Lung (tissue), 12 donors: ENCODE results near the gene XXYLT1. TPM values are rescaled to one million over a fixed set of nuclear protein-coding genes. Genes with fewer than 3 reads are reported as not detected.

ENCODE experiments used
- ATAC-seq: fragments of 200-7000 bp; cut with Tn5 transposase; one replicate; pipeline ENCODE4 v1.9.1; 2020; ENCODE audit warnings: moderate number of reproducible peaks; ENCODE audit not compliant: insufficient read depth, low FRiP score
- DNase-seq, 3 donors: peaks; one replicate each; pipeline ENCODE4 v3.0.0-alpha.2; 2013 to 2017
- H3K27ac ChIP-seq, 2 donors: one replicate each; pipeline ENCODE4 v1.5.1; 2013; ENCODE audit warnings: mild to moderate bottlenecking in 2 of 2, moderate library complexity in 2 of 2, control low read depth in 1 of 2, inconsistent platforms in 1 of 2, low read depth in 1 of 2, low read length in 1 of 2
- H3K27me3 ChIP-seq, 3 donors: one replicate each; pipeline ENCODE4 v1.5.1; 2013; ENCODE audit warnings: low read length in 2 of 3; ENCODE audit not compliant: control insufficient read depth in 3 of 3, insufficient read depth in 3 of 3
- H3K36me3 ChIP-seq, 4 donors: one replicate each; pipeline ENCODE4 v1.5.1; 2013; ENCODE audit warnings: low read length in 4 of 4, mild to moderate bottlenecking in 1 of 4, moderate library complexity in 1 of 4; ENCODE audit not compliant: control insufficient read depth in 4 of 4, insufficient read depth in 4 of 4
- H3K4me1 ChIP-seq, 5 donors: one replicate each; pipeline ENCODE4 v1.5.1; 2013; ENCODE audit warnings: low read length in 5 of 5, mild to moderate bottlenecking in 2 of 5, moderate library complexity in 1 of 5; ENCODE audit not compliant: control insufficient read depth in 5 of 5, insufficient read depth in 5 of 5
- H3K4me3 ChIP-seq: one replicate; pipeline ENCODE4 v1.5.1; 2013; ENCODE audit warnings: mild to moderate bottlenecking, control low read depth, moderate library complexity
- H3K9ac ChIP-seq, 2 donors: one replicate each; pipeline ENCODE4 v1.5.1; 2013; ENCODE audit warnings: low read length in 2 of 2, control low read depth in 1 of 2; ENCODE audit not compliant: insufficient read depth in 1 of 2
- H3K9me3 ChIP-seq, 4 donors: one replicate each; pipeline ENCODE4 v1.5.1; 2013; ENCODE audit warnings: low read length in 3 of 4, mild to moderate bottlenecking in 1 of 4, moderate library complexity in 1 of 4; ENCODE audit not compliant: control insufficient read depth in 4 of 4, insufficient read depth in 3 of 4
- WGBS, 2 donors: extraction: QIAGEN DNeasy Blood & Tissue Kit; methylation state at CpG; one replicate each; pipeline ENCODE4 v1.1.7; 2013; 5-methylcytosine and 5-hydroxymethylcytosine counted together
- polyA plus RNA-seq, 2 donors: library from polyadenylated mRNA; stranded (reverse); fragments of 200-250 nt; gene quantifications; one replicate each; pipeline ENCODE4 v1.2.1, GENCODE V29; 2013
- total RNA-seq, 2 donors: library from RNA; depleted of rRNA in 1 of 2; stranded (reverse); fragments of >200 nt in 1 of 2; gene quantifications; one replicate each; pipeline ENCODE4 v1.2.1, GENCODE V29; 2014 to 2021
- TF ChIP-seq, protein P1 (sequence below): IDR thresholded peaks from 2 replicates; pipeline ENCODE4 v1.5.1; 2012; ENCODE audit warnings: mild to moderate bottlenecking; ENCODE audit errors: control extremely low read depth, extremely low read depth
- donor health status: control.
- donor health status: control.
- donor health status: Bipolar disorder and iron deficiency.
- donor health status: healthy.
- donor health status: DM: yes; HTN: yes; CAD: no.

The XXYLT1 gene
- total and polyA plus RNA-seq, 4 donors = 4.7 to 15.4 (median 11.4) TPM

- Histone ChIP-seq H3K9ac (no peak overlapping the region), H3K27ac (no peak overlapping the region), H3K27me3 (no peaks in the 10 kb centered on the region), H3K4me1 (peaks cover 0 to 57% (median 16%) of the 10 kb centered on the region in 5 donors), H3K36me3 (peaks cover 0 to 3% (median under 1%) of the 10 kb centered on the region in 4 donors), H3K4me3 (no peak overlapping the region), H3K9me3 (no peaks in the 10 kb centered on the region)
- ATAC-seq (no peak), DNase-seq (no peak)
- WGBS, 2 donors = 94 to 96% methylated on average over 16 of the region's 16 CpGs
- TF ChIP-seq, protein P1, sequence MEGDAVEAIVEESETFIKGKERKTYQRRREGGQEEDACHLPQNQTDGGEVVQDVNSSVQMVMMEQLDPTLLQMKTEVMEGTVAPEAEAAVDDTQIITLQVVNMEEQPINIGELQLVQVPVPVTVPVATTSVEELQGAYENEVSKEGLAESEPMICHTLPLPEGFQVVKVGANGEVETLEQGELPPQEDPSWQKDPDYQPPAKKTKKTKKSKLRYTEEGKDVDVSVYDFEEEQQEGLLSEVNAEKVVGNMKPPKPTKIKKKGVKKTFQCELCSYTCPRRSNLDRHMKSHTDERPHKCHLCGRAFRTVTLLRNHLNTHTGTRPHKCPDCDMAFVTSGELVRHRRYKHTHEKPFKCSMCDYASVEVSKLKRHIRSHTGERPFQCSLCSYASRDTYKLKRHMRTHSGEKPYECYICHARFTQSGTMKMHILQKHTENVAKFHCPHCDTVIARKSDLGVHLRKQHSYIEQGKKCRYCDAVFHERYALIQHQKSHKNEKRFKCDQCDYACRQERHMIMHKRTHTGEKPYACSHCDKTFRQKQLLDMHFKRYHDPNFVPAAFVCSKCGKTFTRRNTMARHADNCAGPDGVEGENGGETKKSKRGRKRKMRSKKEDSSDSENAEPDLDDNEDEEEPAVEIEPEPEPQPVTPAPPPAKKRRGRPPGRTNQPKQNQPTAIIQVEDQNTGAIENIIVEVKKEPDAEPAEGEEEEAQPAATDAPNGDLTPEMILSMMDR = no peak
Measured at GRCh38 chr3:195254454-195255175, 16.3 kb downstream of the XXYLT1 start.

GRCh38 chr3:195253923-195254432 lies 17.0 kb downstream of the XXYLT1 start:
- no peak for ATAC-seq
- H3K9me3 ChIP-seq = no peaks in the 10 kb centered on the region
- H3K4me3 ChIP-seq = no peak overlapping the region
- TF ChIP-seq, protein P1 = no peak
- DNase-seq = peak; percentile 37 to 59 (median 44)
- WGBS, 2 donors = 89% methylated on average over 10 of the region's 10 CpGs
- no peak overlapping the region for H3K27ac ChIP-seq
- peaks cover 0 to 3% (median under 1%) of the 10 kb centered on the region in 4 donors for H3K36me3 ChIP-seq
- H3K27me3 ChIP-seq = no peaks in the 10 kb centered on the region
- H3K9ac ChIP-seq = no peak overlapping the region
- peaks cover 0 to 51% (median 11%) of the 10 kb centered on the region in 5 donors for H3K4me1 ChIP-seq

DNA sequence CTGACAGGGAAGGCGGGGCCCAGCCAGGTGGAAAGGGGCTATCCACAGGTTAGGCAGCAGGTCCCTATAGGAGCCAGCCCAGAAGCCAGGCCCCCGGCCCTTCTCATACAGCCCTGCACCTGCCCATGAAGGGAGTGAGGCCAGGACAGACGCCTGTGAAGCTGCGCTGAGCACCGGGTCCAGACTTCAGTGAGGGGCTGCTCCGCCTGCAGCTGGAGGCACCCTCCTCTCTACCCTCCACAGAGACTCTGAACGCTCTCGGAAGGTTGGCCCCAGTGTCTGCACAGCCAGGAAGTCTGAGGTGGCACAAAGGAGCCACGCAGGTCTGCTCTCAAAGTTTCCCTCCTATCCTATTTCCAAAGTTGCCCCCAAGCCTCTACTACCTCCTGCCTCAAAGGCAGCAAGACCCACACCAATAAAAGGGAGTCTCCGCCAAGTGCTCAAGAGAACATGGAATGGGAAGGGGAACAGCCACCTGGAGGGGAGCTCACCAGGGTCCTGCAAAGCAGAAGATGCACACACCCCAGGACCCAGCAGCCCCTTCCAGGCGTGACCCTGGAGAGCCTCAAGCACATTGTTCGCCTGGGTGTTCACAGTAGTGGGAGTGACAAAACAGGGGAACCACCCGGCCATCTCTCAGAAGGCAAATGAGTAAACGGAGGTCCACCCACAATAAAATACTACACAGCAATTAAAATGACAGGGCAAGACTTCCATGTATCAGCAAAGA lies 19.5 kb downstream of the XXYLT1 start:
- ATAC-seq (no peak), DNase-seq (no peak)
- Histone ChIP-seq H3K27ac (no peak overlapping the region), H3K9me3 (no peaks in the 10 kb centered on the region), H3K4me1 (peaks cover 0 to 34% (median 4%) of the 10 kb centered on the region in 5 donors), H3K36me3 (peaks cover 0 to 3% (median under 1%) of the 10 kb centered on the region in 4 donors), H3K27me3 (no peaks in the 10 kb centered on the region), H3K9ac (no peak overlapping the region), H3K4me3 (no peak overlapping the region)
- WGBS, 2 donors = 88 to 90% methylated on average over 14 of the region's 14 CpGs
- TF ChIP-seq, protein P1 = no peak
